Spleen (tissue), 7 donors: ENCODE measurements around the gene ZNF154.

ENCODE experiments used
- POLR2A ChIP-seq, 3 donors: fragments of 450-650 bp; IDR thresholded peaks; one replicate each; pipeline ENCODE4 v1.5.1; 2017; ENCODE audit warnings: antibody characterized with exemption in 3 of 3, mild to moderate bottlenecking in 1 of 3
- TF ChIP-seq, protein P1 (sequence below), 11 experiments: fragments of 200-600 bp in 7 of 11; fragments of 450-650 bp in 4 of 11; sonication (generic) in 4 of 11; IDR thresholded peaks in 8 of 11; conservative IDR thresholded peaks in 3 of 11; 1 replicate in 7 of 11; 2 replicates in 4 of 11; pipeline versions ENCODE4 v1.4.0 to v1.8.0; 2016 to 2021; ENCODE audit warnings: antibody characterized with exemption in 11 of 11, inconsistent platforms in 4 of 11, mild to moderate bottlenecking in 1 of 11
- donor health status: DM: no; HTN: no; CAD: no; lungs with moderate emphysema.
- donor health status: DM: no; HTN: no; CAD: no.
- donor health status: DM: no; HTN: no; CAD: no.

DNA sequence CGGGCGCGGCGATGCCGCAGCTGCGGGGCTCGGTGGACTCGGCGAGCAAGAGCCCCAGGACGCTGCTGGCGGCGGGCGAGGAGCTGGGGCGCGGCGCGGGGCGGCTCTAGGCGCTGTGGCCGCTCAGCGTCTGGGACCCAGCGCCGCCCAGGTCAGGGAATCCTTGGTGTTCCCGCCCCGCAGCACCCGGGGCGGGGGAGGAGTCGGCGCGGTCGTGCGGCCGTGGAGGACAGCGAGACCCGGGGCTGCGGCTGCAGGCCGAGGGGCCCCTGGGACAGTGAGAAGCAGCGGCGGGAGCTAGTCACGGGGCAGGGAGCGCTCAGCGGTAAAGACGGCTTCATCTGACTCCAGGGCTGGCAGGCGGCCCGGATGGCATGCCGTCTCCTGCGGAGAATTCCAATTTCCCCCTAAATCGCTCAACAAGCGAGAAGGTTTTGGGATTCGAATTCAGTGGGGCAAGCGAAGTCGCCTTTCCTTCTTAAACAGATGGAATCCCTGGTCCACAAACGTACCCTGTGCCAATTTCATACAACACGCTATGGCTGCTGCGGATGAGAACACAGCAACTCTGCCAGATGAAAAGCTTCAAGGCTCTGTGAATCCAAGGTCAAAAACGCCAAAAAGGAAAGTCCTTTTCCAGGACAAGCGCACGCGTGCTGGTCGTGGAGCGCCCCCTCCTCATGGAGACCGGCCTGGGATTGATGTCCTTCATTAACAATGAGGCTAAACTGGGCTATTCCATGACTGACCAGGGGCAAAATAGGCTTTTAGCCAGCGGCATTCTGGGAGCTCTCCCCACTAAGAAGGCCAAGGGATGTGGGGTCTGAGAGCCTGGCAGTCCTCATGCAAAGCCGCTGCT is 44.5 kb downstream of the ZNF154 start:
- TF ChIP-seq, protein P1, sequence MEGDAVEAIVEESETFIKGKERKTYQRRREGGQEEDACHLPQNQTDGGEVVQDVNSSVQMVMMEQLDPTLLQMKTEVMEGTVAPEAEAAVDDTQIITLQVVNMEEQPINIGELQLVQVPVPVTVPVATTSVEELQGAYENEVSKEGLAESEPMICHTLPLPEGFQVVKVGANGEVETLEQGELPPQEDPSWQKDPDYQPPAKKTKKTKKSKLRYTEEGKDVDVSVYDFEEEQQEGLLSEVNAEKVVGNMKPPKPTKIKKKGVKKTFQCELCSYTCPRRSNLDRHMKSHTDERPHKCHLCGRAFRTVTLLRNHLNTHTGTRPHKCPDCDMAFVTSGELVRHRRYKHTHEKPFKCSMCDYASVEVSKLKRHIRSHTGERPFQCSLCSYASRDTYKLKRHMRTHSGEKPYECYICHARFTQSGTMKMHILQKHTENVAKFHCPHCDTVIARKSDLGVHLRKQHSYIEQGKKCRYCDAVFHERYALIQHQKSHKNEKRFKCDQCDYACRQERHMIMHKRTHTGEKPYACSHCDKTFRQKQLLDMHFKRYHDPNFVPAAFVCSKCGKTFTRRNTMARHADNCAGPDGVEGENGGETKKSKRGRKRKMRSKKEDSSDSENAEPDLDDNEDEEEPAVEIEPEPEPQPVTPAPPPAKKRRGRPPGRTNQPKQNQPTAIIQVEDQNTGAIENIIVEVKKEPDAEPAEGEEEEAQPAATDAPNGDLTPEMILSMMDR (IDR thresholded peaks at IDR 0.05 in 8 of 11, conservative IDR thresholded peaks at IDR 0.05 in 3 of 11), result no peak
- TF ChIP-seq POLR2A (IDR thresholded peaks at IDR 0.05), result no peak
